ENCODE measurements around the gene THOP1.
"Not testable (repeated sequence)": the region's sequence is repeated elsewhere in the genome, so short reads cannot be mapped to it uniquely, and the experiment has no call there.

The THOP1 gene

DNA sequence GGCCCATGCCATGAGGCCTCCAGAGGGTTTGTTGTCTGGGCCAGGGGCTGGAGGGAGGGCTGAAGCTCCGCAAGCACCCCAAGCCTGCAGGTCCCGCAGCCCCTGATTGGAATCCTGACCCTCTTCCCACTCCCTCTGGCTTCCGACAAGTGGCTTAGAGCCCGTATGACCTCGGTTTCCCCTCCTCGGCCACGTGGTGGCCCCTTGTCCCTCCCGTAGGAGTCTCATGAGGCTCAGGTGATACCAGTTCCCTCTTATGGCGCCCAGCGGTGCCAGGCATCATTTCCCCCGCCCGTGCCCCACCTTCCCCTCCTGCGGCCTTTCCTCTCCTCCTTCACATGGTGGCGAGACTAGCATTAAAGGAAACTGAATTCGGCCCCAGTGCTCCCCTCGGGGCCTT is 6.1 kb downstream of the THOP1 start:
- H3K4me3 ChIP-seq (ENCODE audit: low read depth, low read length, poor library complexity, severe bottlenecking): no peak overlapping the region
- no peak overlapping the region for H3K27ac ChIP-seq (ENCODE audit: low read depth, low read length, poor library complexity, severe bottlenecking)
- peaks cover 27% of the 10 kb centered on the region for H3K4me1 ChIP-seq (ENCODE audit: insufficient read depth, low read length, severe bottlenecking)
- H4K20me1 ChIP-seq (ENCODE audit: insufficient read depth, low read length): no peaks in the 10 kb centered on the region
- no peaks in the 10 kb centered on the region for H3K27me3 ChIP-seq (ENCODE audit: insufficient read depth, low read length)
- no peak overlapping the region for H3K9ac ChIP-seq (ENCODE audit: low read length)
- peaks cover 82% of the 10 kb centered on the region for H3K36me3 ChIP-seq (ENCODE audit: insufficient read depth, low read length)
- H3K9me2 ChIP-seq (ENCODE audit: low read depth, low read length): no peaks in the 10 kb centered on the region
- no peaks in the 10 kb centered on the region for H3K9me3 ChIP-seq (ENCODE audit: low read length)
- TF ChIP-seq EZH2 (IDR thresholded peaks at IDR 0.05; ENCODE audit: borderline replicate concordance, low read length): no peak
- TF ChIP-seq, protein P1, sequence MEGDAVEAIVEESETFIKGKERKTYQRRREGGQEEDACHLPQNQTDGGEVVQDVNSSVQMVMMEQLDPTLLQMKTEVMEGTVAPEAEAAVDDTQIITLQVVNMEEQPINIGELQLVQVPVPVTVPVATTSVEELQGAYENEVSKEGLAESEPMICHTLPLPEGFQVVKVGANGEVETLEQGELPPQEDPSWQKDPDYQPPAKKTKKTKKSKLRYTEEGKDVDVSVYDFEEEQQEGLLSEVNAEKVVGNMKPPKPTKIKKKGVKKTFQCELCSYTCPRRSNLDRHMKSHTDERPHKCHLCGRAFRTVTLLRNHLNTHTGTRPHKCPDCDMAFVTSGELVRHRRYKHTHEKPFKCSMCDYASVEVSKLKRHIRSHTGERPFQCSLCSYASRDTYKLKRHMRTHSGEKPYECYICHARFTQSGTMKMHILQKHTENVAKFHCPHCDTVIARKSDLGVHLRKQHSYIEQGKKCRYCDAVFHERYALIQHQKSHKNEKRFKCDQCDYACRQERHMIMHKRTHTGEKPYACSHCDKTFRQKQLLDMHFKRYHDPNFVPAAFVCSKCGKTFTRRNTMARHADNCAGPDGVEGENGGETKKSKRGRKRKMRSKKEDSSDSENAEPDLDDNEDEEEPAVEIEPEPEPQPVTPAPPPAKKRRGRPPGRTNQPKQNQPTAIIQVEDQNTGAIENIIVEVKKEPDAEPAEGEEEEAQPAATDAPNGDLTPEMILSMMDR (IDR thresholded peaks at IDR 0.05; ENCODE audit: low read length): no peak
- H3K4me2 ChIP-seq (ENCODE audit: low read length): no peak overlapping the region
- H3F3A ChIP-seq (ENCODE audit: insufficient read depth, low read length): no peaks in the 10 kb centered on the region
- no peak overlapping the region for H2AFZ ChIP-seq (ENCODE audit: low read length)
- H3K79me2 ChIP-seq (ENCODE audit: insufficient read depth, low read length): peaks cover 14% of the 10 kb centered on the region

DNA sequence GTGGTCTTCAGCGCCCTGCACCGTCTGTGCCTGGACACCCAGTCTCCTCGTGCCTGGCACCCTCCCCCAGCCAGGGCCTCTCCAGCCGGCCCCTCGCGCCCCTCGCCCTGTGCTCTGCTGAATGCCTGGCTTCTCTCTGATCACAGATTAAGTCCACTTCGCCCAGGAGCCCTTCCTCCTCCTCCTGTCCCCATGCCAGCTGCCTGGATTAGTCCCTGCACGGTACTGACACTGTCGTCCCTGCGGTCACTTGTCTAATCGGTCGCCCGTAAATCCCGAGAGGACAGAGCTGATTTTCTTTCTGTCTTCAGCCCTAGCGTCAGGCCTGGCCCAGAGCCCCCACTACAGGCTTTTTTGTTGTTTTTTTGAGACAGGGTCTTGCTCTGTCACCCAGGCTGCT is 6.6 kb downstream of the THOP1 start:
- no peaks in the 10 kb centered on the region for H3K27me3 ChIP-seq (ENCODE audit: insufficient read depth, low read length)
- no peak overlapping the region for H3K4me3 ChIP-seq (ENCODE audit: low read depth, low read length, poor library complexity, severe bottlenecking)
- H4K20me1 ChIP-seq (ENCODE audit: insufficient read depth, low read length): no peaks in the 10 kb centered on the region
- H3K36me3 ChIP-seq (ENCODE audit: insufficient read depth, low read length): peaks cover 86% of the 10 kb centered on the region
- no peak overlapping the region for H2AFZ ChIP-seq (ENCODE audit: low read length)
- H3F3A ChIP-seq (ENCODE audit: insufficient read depth, low read length): no peaks in the 10 kb centered on the region
- TF ChIP-seq, protein P1 (IDR thresholded peaks at IDR 0.05; ENCODE audit: low read length): no peak
- no peak overlapping the region for H3K9ac ChIP-seq (ENCODE audit: low read length)
- H3K27ac ChIP-seq (ENCODE audit: low read depth, low read length, poor library complexity, severe bottlenecking): no peak overlapping the region
- H3K9me3 ChIP-seq (ENCODE audit: low read length): no peaks in the 10 kb centered on the region
- H3K9me2 ChIP-seq (ENCODE audit: low read depth, low read length): no peaks in the 10 kb centered on the region
- peaks cover 11% of the 10 kb centered on the region for H3K79me2 ChIP-seq (ENCODE audit: insufficient read depth, low read length)
- no peak overlapping the region for H3K4me2 ChIP-seq (ENCODE audit: low read length)
- peaks cover 23% of the 10 kb centered on the region for H3K4me1 ChIP-seq (ENCODE audit: insufficient read depth, low read length, severe bottlenecking)

DNA sequence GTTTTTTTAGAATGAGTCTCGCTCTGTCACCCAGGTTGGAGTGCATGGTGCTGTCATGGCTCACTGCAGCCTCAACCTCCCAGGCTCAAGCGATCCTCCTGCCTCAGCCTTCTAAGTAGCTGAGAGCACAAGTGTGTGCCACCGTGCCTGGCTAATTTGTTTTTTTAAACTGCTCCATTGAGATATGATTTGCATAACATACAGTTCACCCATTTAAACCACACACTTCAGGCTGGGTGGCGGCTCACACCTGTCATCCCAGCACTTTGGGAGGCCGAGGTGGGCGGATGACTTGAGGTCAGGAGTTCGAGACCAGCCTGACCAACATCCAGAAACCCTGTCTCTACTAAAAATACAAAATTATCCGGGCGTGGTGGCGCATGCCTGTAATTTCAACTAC is 7.4 kb downstream of the THOP1 start:
- H3K27ac ChIP-seq (ENCODE audit: low read depth, low read length, poor library complexity, severe bottlenecking); H2AFZ ChIP-seq (ENCODE audit: low read length); H3K79me2 ChIP-seq (ENCODE audit: insufficient read depth, low read length); H3K9ac ChIP-seq (ENCODE audit: low read length); H4K20me1 ChIP-seq (ENCODE audit: insufficient read depth, low read length); H3K9me3 ChIP-seq (ENCODE audit: low read length); H3K27me3 ChIP-seq (ENCODE audit: insufficient read depth, low read length); H3K4me3 ChIP-seq (ENCODE audit: low read depth, low read length, poor library complexity, severe bottlenecking); H3F3A ChIP-seq (ENCODE audit: insufficient read depth, low read length); H3K4me2 ChIP-seq (ENCODE audit: low read length); H3K9me2 ChIP-seq (ENCODE audit: low read depth, low read length): not testable (repeated sequence)
- Histone ChIP-seq H3K4me1 (ENCODE audit: insufficient read depth, low read length, severe bottlenecking) (peaks cover 15% of the 10 kb centered on the region), H3K36me3 (ENCODE audit: insufficient read depth, low read length) (peaks cover 86% of the 10 kb centered on the region)

DNA sequence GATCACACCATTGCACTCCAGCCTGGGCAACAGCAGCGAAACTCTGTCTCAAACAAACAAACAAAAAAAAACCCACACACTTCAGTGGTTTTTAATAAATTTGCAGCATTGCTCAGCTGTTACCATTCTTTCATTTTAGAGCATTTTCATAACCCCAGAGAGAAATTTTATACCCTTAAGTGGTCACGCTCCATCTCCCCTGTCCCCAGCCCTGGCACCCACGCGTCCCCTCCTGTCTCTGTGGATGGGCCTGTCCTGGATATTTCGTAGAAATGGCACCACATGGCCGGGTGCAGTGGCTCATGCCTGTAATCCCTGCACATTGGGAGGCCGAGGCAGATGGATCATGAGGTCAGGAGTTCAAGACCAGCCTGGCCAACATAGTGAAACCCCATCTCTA is 7.8 kb downstream of the THOP1 start:
- H4K20me1 ChIP-seq (ENCODE audit: insufficient read depth, low read length): no peaks in the 10 kb centered on the region
- no peaks in the 10 kb centered on the region for H3K9me2 ChIP-seq (ENCODE audit: low read depth, low read length)
- no peaks in the 10 kb centered on the region for H3F3A ChIP-seq (ENCODE audit: insufficient read depth, low read length)
- TF ChIP-seq, protein P1 (IDR thresholded peaks at IDR 0.05; ENCODE audit: low read length): no peak
- TF ChIP-seq EZH2 (IDR thresholded peaks at IDR 0.05; ENCODE audit: borderline replicate concordance, low read length): no peak
- no peak overlapping the region for H3K27ac ChIP-seq (ENCODE audit: low read depth, low read length, poor library complexity, severe bottlenecking)
- H3K36me3 ChIP-seq (ENCODE audit: insufficient read depth, low read length): peaks cover 85% of the 10 kb centered on the region
- H3K9me3 ChIP-seq (ENCODE audit: low read length): no peaks in the 10 kb centered on the region
- H3K79me2 ChIP-seq (ENCODE audit: insufficient read depth, low read length): peaks cover 3% of the 10 kb centered on the region; the same call in 1 of the 2 replicates
- H3K9ac ChIP-seq (ENCODE audit: low read length): no peak overlapping the region
- H3K4me2 ChIP-seq (ENCODE audit: low read length): no peak overlapping the region
- H3K4me1 ChIP-seq (ENCODE audit: insufficient read depth, low read length, severe bottlenecking): peaks cover 10% of the 10 kb centered on the region
- H3K4me3 ChIP-seq (ENCODE audit: low read depth, low read length, poor library complexity, severe bottlenecking): no peak overlapping the region
- no peak overlapping the region for H2AFZ ChIP-seq (ENCODE audit: low read length)
- H3K27me3 ChIP-seq (ENCODE audit: insufficient read depth, low read length): no peaks in the 10 kb centered on the region
